GM23338 (cell line): ENCODE results near the gene IL19. TPM values are rescaled to one million over a fixed set of nuclear protein-coding genes. Genes with fewer than 3 reads are reported as not detected.

ENCODE experiments used
- ATAC-seq: fragments of 200-7000 bp; cut with Tn5 transposase; 3 replicates; pipeline ENCODE4 v1.9.1; 2020
- DNase-seq: peaks from one replicate; pipeline ENCODE4 v3.0.0-alpha.2; 2015; ENCODE audit warnings: low spot score
- H2AFZ ChIP-seq: fragments of 200-600 bp; sonication (generic); 2 replicates; pipeline ENCODE4 v1.8.0; 2016; ENCODE audit warnings: antibody characterized with exemption, mild to moderate bottlenecking, moderate library complexity
- H3F3A ChIP-seq: fragments of 200-600 bp; sonication (generic); replicated peaks from 2 replicates; pipeline ENCODE4 v1.8.0; 2017; ENCODE audit warnings: antibody characterized with exemption, mixed run types, low read depth
- H3K27ac ChIP-seq: fragments of 200-600 bp; sonication (generic); 2 replicates; pipeline ENCODE4 v1.6.1; 2016; ENCODE audit warnings: low read depth
- H3K27me3 ChIP-seq: fragments of 200-600 bp; sonication (generic); 2 replicates; pipeline ENCODE4 v1.8.0; 2016; ENCODE audit warnings: mild to moderate bottlenecking, mixed run types, moderate library complexity; ENCODE audit not compliant: insufficient read depth
- H3K36me3 ChIP-seq: fragments of 200-600 bp; sonication (generic); 2 replicates; pipeline ENCODE4 v1.8.0; 2016; ENCODE audit warnings: mild to moderate bottlenecking; ENCODE audit not compliant: insufficient read depth
- H3K4me1 ChIP-seq: fragments of 200-600 bp; sonication (generic); 2 replicates; pipeline ENCODE4 v1.8.0; 2016; ENCODE audit warnings: mild to moderate bottlenecking, moderate library complexity; ENCODE audit not compliant: insufficient read depth
- H3K4me2 ChIP-seq: fragments of 200-600 bp; sonication (generic); 2 replicates; pipeline ENCODE4 v1.7.1; 2017; ENCODE audit warnings: mixed run types
- H3K4me3 ChIP-seq: fragments of 200-600 bp; sonication (generic); 2 replicates; pipeline ENCODE4 v1.6.1; 2016; ENCODE audit warnings: mixed run types
- H3K79me2 ChIP-seq: fragments of 200-600 bp; sonication (generic); replicated peaks from 2 replicates; pipeline ENCODE4 v1.8.0; 2017; ENCODE audit warnings: mild to moderate bottlenecking; ENCODE audit not compliant: insufficient read depth
- H3K9me2 ChIP-seq: fragments of 200-600 bp; sonication (generic); 2 replicates; pipeline ENCODE4 v1.8.0; 2017; ENCODE audit not compliant: insufficient read depth
- H4K20me1 ChIP-seq: fragments of 200-600 bp; sonication (generic); replicated peaks from 2 replicates; pipeline ENCODE4 v1.8.0; 2017; ENCODE audit warnings: mild to moderate bottlenecking; ENCODE audit not compliant: insufficient read depth
- H3K27ac Mint-ChIP-seq: 2 replicates; pipeline ENCODE4 v1.8.0; 2020; ENCODE audit warnings: inconsistent platforms, mild to moderate bottlenecking, moderate library complexity, mixed read lengths
- H3K27me3 Mint-ChIP-seq: 3 replicates; pipeline ENCODE4 v1.8.0; 2022; ENCODE audit warnings: low read depth, mild to moderate bottlenecking, moderate library complexity, mixed read lengths, inconsistent platforms; ENCODE audit not compliant: insufficient read depth, poor library complexity
- H3K36me3 Mint-ChIP-seq: 3 replicates; pipeline ENCODE4 v1.8.0; 2021; ENCODE audit warnings: low read depth, mild to moderate bottlenecking, inconsistent platforms, moderate library complexity, mixed read lengths
- H3K4me1 Mint-ChIP-seq: 3 replicates; pipeline ENCODE4 v1.8.0; 2020; ENCODE audit warnings: mild to moderate bottlenecking, inconsistent platforms, mixed read lengths
- H3K4me3 Mint-ChIP-seq: 3 replicates; pipeline ENCODE4 v1.8.0; 2021; ENCODE audit warnings: moderate library complexity, mild to moderate bottlenecking, inconsistent platforms, mixed read lengths
- H3K9me3 Mint-ChIP-seq: 3 replicates; pipeline ENCODE4 v1.8.0; 2020; ENCODE audit warnings: moderate library complexity, mild to moderate bottlenecking, inconsistent platforms, mixed read lengths
- JUNB ChIP-seq: IDR thresholded peaks from one replicate; pipeline ENCODE4 v1.6.1; 2016; ENCODE audit warnings: antibody characterized with exemption; ENCODE audit not compliant: unreplicated experiment
- STAT1 ChIP-seq: IDR thresholded peaks from one replicate; pipeline ENCODE4 v1.6.1; 2016; ENCODE audit warnings: antibody characterized with exemption; ENCODE audit not compliant: unreplicated experiment
- ZNF331 ChIP-seq: fragments of 250-450 bp; sonication (Bioruptor Pico); IDR thresholded peaks from 2 replicates; pipeline ENCODE4 v1.5.0; 2020; ENCODE audit warnings: low read depth, mild to moderate bottlenecking, moderate library complexity
- polyA plus RNA-seq: library from polyadenylated mRNA; unstranded; fragments of >200 nt; fragmentation: Nextera tagmentation; extraction: Ambion mirVana; gene quantifications from 2 replicates; pipeline ENCODE4 v1.2.1, GENCODE V29; 2016
- total RNA-seq: library from RNA; depleted of rRNA; stranded (reverse); fragments of >200 nt; shearing (Covaris generic); gene quantifications from 2 replicates; pipeline ENCODE4 v1.2.3, GENCODE V29; 2014
- TF ChIP-seq, protein P1 (sequence below), 2 experiments: fragments of 200-600 bp in 1 of 2; sonication (generic) in 1 of 2; conservative IDR thresholded peaks; 2 replicates each; pipeline versions ENCODE4 v1.5.1 to v1.6.1; 2016 to 2017; ENCODE audit warnings: antibody characterized with exemption in 2 of 2, low read depth in 2 of 2, mild to moderate bottlenecking in 2 of 2, moderate library complexity in 1 of 2
- TF ChIP-seq, protein P2 (sequence below): IDR thresholded peaks from 2 replicates; pipeline ENCODE4 v1.6.1; 2016; ENCODE audit warnings: antibody characterized with exemption
- TF ChIP-seq, protein P3 (sequence below): fragments of 250-450 bp; sonication (Bioruptor Pico); IDR thresholded peaks from 2 replicates; pipeline ENCODE4 v1.5.0; 2020; ENCODE audit warnings: mild to moderate bottlenecking, moderate library complexity

IL19 gene
- total and polyA plus RNA-seq, 2 experiments from 2014 or later, result not detected

DNA sequence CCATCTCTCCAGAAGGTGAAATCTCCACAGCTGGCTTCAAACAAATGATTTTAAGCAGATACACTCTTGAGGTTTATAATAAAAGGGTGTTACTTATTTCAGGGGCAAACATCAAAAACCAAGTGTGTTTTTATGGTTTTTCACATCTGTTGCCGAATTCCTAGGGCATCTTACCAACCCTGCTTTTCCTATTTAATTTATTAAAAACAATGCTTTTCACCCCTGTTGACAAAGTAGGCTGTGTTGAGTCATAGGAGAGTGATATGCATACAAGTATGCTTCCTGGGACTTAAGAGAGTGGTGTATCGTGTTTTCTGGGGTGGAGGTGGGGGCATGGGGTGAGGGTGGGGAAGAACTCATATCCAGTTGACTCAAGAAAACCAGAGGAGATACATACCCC is 65.5 kb downstream of the IL19 start:
- Histone ChIP-seq H3K9me2 (no peaks in the 10 kb centered on the region), H3K79me2 (no peaks in the 10 kb centered on the region), H4K20me1 (no peaks in the 10 kb centered on the region), H3K4me1 (no peaks in the 10 kb centered on the region; the same call in 1 of the 2 replicates), H3K36me3 (no peaks in the 10 kb centered on the region), H3K4me2 (no peak overlapping the region), H3K27me3 (no peaks in the 10 kb centered on the region), H2AFZ (no peak overlapping the region), H3K4me3 (no peak overlapping the region), H3F3A (no peaks in the 10 kb centered on the region), H3K27ac (no peak overlapping the region)
- Mint-ChIP-seq H3K4me1 (peaks cover 2% of the 10 kb centered on the region; the same call in 1 of the 3 replicates), H3K4me3 (no peak overlapping the region), H3K27ac (no peak overlapping the region), H3K36me3 (no peaks in the 10 kb centered on the region), H3K27me3 (peaks cover 1% of the 10 kb centered on the region), H3K9me3 (no peaks in the 10 kb centered on the region)
- ATAC-seq (no peak), DNase-seq (no peak)
- no peak for TF ChIP-seq ZNF331
- TF ChIP-seq, protein P1, sequence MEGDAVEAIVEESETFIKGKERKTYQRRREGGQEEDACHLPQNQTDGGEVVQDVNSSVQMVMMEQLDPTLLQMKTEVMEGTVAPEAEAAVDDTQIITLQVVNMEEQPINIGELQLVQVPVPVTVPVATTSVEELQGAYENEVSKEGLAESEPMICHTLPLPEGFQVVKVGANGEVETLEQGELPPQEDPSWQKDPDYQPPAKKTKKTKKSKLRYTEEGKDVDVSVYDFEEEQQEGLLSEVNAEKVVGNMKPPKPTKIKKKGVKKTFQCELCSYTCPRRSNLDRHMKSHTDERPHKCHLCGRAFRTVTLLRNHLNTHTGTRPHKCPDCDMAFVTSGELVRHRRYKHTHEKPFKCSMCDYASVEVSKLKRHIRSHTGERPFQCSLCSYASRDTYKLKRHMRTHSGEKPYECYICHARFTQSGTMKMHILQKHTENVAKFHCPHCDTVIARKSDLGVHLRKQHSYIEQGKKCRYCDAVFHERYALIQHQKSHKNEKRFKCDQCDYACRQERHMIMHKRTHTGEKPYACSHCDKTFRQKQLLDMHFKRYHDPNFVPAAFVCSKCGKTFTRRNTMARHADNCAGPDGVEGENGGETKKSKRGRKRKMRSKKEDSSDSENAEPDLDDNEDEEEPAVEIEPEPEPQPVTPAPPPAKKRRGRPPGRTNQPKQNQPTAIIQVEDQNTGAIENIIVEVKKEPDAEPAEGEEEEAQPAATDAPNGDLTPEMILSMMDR (conservative IDR thresholded peaks at IDR 0.05; ENCODE audit: low read depth in 2 of 2), result no peak
- no peak for TF ChIP-seq JUNB
- TF ChIP-seq STAT1, result no peak

DNA sequence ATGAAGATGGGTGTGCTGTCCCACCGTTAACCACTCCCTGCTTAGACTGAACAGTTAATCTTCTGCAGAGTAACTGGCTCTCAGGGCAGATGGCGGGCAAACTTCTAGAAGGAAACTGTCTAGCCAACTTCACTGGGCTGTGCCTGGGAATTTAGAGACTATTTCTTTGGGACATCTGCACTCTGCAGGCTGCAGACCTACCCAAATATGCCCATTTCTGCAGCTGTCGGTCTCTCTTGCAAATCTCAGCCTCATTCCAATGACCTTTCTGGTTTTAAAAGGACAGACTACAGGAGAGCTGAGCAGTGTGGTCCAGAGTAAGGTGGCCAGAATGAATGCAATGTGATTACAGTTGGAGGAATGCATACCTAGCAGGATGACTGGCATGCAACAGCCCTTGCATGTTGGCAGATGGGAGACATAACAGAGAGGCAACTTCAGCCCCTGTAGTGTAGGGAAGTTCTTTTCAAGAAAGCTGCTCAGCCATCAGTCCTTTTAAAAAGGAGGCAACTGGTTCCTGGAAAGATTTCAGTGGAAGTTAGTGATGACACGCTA is 68.5 kb downstream of the IL19 start:
- H3K4me3 Mint-ChIP-seq, result no peak overlapping the region
- no peaks in the 10 kb centered on the region for H3K36me3 Mint-ChIP-seq
- Histone ChIP-seq H3K36me3 (no peaks in the 10 kb centered on the region), H3K9me2 (no peaks in the 10 kb centered on the region), H4K20me1 (no peaks in the 10 kb centered on the region), H3K79me2 (no peaks in the 10 kb centered on the region), H3F3A (no peaks in the 10 kb centered on the region), H3K27me3 (no peaks in the 10 kb centered on the region), H3K27ac (no peak overlapping the region), H3K4me1 (no peaks in the 10 kb centered on the region; the same call in 1 of the 2 replicates), H2AFZ (no peak overlapping the region), H3K4me2 (no peak overlapping the region), H3K4me3 (no peak overlapping the region)
- DNase-seq (no peak), ATAC-seq (no peak)
- TF ChIP-seq ZNF331 (no peak), STAT1 (no peak)
- TF ChIP-seq, protein P2, sequence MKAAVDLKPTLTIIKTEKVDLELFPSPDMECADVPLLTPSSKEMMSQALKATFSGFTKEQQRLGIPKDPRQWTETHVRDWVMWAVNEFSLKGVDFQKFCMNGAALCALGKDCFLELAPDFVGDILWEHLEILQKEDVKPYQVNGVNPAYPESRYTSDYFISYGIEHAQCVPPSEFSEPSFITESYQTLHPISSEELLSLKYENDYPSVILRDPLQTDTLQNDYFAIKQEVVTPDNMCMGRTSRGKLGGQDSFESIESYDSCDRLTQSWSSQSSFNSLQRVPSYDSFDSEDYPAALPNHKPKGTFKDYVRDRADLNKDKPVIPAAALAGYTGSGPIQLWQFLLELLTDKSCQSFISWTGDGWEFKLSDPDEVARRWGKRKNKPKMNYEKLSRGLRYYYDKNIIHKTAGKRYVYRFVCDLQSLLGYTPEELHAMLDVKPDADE, result no peak
- TF ChIP-seq, protein P3, sequence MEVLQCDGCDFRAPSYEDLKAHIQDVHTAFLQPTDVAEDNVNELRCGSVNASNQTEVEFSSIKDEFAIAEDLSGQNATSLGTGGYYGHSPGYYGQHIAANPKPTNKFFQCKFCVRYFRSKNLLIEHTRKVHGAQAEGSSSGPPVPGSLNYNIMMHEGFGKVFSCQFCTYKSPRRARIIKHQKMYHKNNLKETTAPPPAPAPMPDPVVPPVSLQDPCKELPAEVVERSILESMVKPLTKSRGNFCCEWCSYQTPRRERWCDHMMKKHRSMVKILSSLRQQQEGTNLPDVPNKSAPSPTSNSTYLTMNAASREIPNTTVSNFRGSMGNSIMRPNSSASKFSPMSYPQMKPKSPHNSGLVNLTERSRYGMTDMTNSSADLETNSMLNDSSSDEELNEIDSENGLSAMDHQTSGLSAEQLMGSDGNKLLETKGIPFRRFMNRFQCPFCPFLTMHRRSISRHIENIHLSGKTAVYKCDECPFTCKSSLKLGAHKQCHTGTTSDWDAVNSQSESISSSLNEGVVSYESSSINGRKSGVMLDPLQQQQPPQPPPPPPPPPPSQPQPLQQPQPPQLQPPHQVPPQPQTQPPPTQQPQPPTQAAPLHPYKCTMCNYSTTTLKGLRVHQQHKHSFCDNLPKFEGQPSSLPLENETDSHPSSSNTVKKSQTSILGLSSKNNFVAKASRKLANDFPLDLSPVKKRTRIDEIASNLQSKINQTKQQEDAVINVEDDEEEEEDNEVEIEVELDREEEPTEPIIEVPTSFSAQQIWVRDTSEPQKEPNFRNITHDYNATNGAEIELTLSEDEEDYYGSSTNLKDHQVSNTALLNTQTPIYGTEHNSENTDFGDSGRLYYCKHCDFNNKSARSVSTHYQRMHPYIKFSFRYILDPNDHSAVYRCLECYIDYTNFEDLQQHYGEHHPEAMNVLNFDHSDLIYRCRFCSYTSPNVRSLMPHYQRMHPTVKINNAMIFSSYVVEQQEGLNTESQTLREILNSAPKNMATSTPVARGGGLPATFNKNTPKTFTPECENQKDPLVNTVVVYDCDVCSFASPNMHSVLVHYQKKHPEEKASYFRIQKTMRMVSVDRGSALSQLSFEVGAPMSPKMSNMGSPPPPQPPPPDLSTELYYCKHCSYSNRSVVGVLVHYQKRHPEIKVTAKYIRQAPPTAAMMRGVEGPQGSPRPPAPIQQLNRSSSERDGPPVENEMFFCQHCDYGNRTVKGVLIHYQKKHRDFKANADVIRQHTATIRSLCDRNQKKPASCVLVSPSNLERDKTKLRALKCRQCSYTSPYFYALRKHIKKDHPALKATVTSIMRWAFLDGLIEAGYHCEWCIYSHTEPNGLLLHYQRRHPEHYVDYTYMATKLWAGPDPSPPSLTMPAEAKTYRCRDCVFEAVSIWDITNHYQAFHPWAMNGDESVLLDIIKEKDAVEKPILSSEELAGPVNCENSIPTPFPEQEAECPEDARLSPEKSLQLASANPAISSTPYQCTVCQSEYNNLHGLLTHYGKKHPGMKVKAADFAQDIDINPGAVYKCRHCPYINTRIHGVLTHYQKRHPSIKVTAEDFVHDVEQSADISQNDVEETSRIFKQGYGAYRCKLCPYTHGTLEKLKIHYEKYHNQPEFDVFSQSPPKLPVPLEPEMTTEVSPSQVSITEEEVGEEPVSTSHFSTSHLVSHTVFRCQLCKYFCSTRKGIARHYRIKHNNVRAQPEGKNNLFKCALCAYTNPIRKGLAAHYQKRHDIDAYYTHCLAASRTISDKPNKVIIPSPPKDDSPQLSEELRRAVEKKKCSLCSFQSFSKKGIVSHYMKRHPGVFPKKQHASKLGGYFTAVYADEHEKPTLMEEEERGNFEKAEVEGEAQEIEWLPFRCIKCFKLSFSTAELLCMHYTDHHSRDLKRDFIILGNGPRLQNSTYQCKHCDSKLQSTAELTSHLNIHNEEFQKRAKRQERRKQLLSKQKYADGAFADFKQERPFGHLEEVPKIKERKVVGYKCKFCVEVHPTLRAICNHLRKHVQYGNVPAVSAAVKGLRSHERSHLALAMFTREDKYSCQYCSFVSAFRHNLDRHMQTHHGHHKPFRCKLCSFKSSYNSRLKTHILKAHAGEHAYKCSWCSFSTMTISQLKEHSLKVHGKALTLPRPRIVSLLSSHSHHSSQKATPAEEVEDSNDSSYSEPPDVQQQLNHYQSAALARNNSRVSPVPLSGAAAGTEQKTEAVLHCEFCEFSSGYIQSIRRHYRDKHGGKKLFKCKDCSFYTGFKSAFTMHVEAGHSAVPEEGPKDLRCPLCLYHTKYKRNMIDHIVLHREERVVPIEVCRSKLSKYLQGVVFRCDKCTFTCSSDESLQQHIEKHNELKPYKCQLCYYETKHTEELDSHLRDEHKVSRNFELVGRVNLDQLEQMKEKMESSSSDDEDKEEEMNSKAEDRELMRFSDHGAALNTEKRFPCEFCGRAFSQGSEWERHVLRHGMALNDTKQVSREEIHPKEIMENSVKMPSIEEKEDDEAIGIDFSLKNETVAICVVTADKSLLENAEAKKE (CRISPR knock-in tag), result no peak
- no peak overlapping the region for H3K27ac Mint-ChIP-seq
- H3K4me1 Mint-ChIP-seq, result no peaks in the 10 kb centered on the region
- H3K27me3 Mint-ChIP-seq, result no peaks in the 10 kb centered on the region
- H3K9me3 Mint-ChIP-seq, result no peaks in the 10 kb centered on the region
